T-helper 17 cell (primary cell): ENCODE measurements around the gene NTRK1. TPM values are rescaled to one million over a fixed set of nuclear protein-coding genes. Genes with fewer than 3 reads are reported as not detected.

Experiments
- ATAC-seq: fragments of 150-1000 bp; cut with Tn5 transposase; 2 replicates; pipeline ENCODE4 v1.10.0; 2021; ENCODE audit warnings: mild to moderate bottlenecking, moderate library complexity
- DNase-seq, 3 donors: peaks; one replicate each; pipeline versions ENCODE4 v3.0.0 to v3.0.0-alpha.2; 2020 to 2021
- H3K9me3 ChIP-seq: one replicate; pipeline ENCODE4 v1.7.0; 2013; ENCODE audit warnings: low read length, mild to moderate bottlenecking; ENCODE audit not compliant: control insufficient read depth, poor library complexity, severe bottlenecking
- H3K27ac Mint-ChIP-seq: one replicate; pipeline ENCODE4 v1.8.0; 2022; ENCODE audit warnings: mild to moderate bottlenecking, moderate library complexity, mixed read lengths
- H3K27me3 Mint-ChIP-seq: one replicate; pipeline ENCODE4 v1.8.0; 2022; ENCODE audit warnings: mixed read lengths
- H3K36me3 Mint-ChIP-seq: one replicate; pipeline ENCODE4 v1.8.0; 2022; ENCODE audit warnings: low read depth, mixed read lengths
- H3K4me1 Mint-ChIP-seq: one replicate; pipeline ENCODE4 v1.8.0; 2022; ENCODE audit warnings: mild to moderate bottlenecking, mixed read lengths
- H3K4me3 Mint-ChIP-seq: one replicate; pipeline ENCODE4 v1.8.0; 2022; ENCODE audit warnings: mild to moderate bottlenecking, moderate library complexity, mixed read lengths
- total RNA-seq, 4 donors: library from RNA in 2 of 4; stranded (reverse) in 2 of 4; gene quantifications; one replicate each; pipeline ENCODE4 v1.2.3 and lab custom pipeline; 2022 to 2026

The NTRK1 gene
- total RNA-seq, 2 donors from 2014 or later, result 0.34 to 0.67 TPM

DNA sequence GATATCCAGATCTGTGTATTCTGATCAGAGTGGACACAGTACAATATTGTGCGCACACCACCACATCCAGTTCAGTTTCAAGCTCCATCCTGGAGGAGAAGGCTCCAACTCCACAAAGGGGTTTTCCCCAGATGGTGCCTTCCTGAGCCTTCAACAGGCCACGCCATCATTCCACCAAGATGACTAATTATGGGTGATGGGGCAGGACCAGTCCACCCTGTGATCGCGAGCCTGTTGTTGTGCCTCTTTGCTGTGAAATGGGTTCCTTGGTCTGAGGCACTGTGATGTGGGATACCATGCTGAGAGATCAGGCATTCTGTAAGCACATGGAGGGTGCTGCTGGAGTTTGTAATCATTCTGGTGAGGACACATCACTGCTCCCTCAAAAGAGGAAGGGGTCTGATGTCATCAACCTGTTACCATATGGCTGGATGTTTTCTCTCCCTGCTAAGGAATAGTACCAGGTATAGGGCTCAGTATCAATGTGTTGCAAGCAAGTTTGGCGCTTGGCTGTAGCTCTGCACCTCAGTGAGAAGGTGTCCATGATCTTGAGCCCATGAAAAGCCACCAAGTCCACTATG is 37.4 kb upstream of the NTRK1 start:
- Mint-ChIP-seq H3K4me1 (no peaks in the 10 kb centered on the region), H3K4me3 (no peak overlapping the region), H3K27me3 (peaks cover 2% of the 10 kb centered on the region), H3K36me3 (no peaks in the 10 kb centered on the region), H3K27ac (no peak overlapping the region)
- H3K9me3 ChIP-seq, result no peaks in the 10 kb centered on the region
- DNase-seq (no peak), ATAC-seq (no peak)

DNA sequence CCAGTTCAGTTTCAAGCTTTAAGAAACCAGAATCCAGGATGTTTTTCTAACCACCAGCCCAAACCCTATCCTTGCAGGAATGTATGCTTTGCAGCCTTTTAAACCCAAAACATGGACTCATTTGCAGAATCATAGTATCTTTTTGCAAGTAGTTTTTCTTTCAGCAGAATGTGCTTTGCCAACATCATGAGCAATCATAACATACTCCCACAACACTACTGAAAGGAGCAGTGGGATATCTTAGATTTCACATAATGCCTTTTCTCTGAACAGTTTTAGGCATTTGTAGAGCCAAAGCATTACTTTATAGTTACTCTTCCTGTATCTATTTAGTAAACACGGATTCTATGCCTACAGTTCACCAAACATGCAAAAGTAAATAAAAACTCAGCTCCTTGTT is 34.0 kb upstream of the NTRK1 start:
- H3K4me3 Mint-ChIP-seq, result no peak overlapping the region
- peaks cover 4% of the 10 kb centered on the region for H3K36me3 Mint-ChIP-seq
- DNase-seq (no peak), ATAC-seq (no peak)
- no peaks in the 10 kb centered on the region for H3K9me3 ChIP-seq
- peaks cover 20% of the 10 kb centered on the region for H3K27me3 Mint-ChIP-seq
- peaks cover 3% of the 10 kb centered on the region for H3K4me1 Mint-ChIP-seq
- H3K27ac Mint-ChIP-seq, result no peak overlapping the region

DNA sequence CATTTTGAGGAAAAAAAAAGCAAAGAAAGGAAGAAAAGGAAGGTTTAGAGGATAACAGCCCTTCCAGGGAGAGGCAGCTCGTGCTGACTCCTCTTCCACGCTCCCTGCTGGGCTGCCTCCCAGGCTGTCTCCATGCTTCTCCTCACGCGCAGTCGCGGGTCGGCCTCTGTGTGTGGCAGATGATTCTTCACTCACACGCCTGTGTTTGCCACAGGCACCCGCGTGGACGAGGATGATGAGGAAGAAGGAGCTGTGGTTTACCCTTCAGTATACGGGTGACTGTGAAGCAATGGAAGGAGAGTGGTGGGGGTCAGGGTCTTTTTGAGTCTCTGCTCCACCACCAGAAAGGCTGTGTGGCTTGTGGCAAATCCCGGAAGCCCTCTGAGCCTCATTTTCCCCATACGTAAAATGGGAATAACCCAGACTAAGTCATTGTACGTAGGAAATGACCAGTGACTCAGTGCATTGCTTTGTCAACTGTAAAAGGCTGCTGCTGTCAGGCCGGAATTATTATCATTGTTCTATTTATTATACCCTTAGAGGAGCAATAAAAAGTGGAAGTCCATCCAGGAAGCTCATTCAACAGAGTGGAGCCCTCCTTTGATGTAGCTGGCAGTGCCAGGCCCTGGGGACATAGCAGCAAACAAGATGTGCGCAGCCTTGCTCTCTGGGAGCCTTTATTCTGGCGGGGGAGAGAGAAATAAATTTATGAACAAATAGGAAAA is 32.1 kb upstream of the NTRK1 start:
- ATAC-seq, result no peak
- H3K27ac Mint-ChIP-seq, result peak overlapping the region; percentile 62

DNA sequence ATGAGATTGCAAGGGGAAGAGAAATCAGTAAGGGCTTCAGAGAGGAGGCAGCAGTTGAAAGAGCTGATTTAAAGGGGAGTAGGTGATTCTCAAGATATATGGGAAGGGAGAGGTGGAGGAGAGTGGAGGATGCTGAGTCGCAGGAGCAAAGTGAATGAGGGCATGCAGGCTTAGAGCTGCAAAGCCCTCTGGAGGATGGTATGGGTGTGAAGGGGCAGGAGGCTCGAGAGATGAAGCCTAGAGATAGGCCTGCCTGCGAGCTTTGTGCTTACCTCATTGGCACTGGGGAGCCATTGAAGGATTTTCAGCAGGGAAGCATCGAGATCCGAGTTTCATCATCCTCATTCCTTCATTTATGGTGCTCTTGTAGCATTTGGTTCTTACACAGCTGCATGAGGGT is 28.2 kb upstream of the NTRK1 start:
- Mint-ChIP-seq H3K27me3 (peaks cover 36% of the 10 kb centered on the region), H3K36me3 (peaks cover 11% of the 10 kb centered on the region), H3K4me3 (no peak overlapping the region), H3K4me1 (peaks cover 24% of the 10 kb centered on the region), H3K27ac (no peak overlapping the region)
- no peak for ATAC-seq
- no peak for DNase-seq
- no peaks in the 10 kb centered on the region for H3K9me3 ChIP-seq

More for the DNA sequence above, 32.1 kb upstream of the NTRK1 start:
- Mint-ChIP-seq H3K4me3 (no peak overlapping the region), H3K27me3 (peaks cover 29% of the 10 kb centered on the region), H3K4me1 (peaks cover 7% of the 10 kb centered on the region), H3K36me3 (peaks cover 5% of the 10 kb centered on the region)
- H3K9me3 ChIP-seq, result no peaks in the 10 kb centered on the region
- no peak for DNase-seq

DNA sequence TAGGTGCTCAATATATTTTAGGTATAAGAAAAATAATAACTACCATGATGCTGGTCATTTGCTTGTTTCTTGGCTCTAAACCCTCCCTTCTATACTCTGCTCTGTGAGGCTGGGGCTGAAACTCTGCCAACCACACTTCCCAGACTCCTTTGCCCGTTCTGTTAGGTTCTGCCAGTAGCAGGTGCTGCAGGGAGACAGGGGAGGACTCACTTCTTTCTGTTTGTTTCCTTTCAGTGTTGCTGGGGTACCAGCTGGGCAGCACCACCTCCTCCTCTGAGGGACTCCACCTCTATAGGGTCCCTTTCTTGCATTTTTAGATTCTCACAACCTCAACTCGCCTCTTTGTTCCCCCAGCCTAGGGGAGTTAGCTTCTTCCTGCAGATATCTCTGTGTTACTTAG is 27.1 kb upstream of the NTRK1 start:
- H3K9me3 ChIP-seq, result no peaks in the 10 kb centered on the region
- DNase-seq (no peak), ATAC-seq (peak; percentile 61)
- no peak overlapping the region for H3K4me3 Mint-ChIP-seq
- H3K27ac Mint-ChIP-seq, result peak overlapping the region; percentile 56
- H3K27me3 Mint-ChIP-seq, result peaks cover 32% of the 10 kb centered on the region
- H3K36me3 Mint-ChIP-seq, result peaks cover 11% of the 10 kb centered on the region
- peaks cover 25% of the 10 kb centered on the region for H3K4me1 Mint-ChIP-seq

DNA sequence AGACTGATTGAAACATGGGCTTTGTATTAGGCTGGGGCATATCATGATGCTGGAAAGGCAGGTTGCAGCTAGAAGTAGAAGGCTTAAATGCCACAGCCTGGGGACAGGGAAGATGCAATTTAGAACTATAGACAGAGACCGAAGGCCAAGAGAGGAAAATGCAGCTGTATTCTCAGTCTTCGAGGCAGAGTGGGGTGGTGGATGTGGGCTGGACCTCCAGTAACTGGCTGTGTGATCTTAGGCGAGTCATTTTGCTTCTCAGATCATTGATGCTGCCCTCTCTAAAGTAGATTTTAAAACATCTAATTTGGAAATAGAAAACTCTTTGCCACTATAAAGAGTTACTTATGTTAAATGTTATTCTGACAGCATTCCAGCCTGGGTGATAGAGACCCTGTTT is 26.3 kb upstream of the NTRK1 start:
- no peaks in the 10 kb centered on the region for H3K9me3 ChIP-seq
- no peak for DNase-seq
- H3K27me3 Mint-ChIP-seq, result peaks cover 31% of the 10 kb centered on the region
- H3K27ac Mint-ChIP-seq, result peak overlapping the region; percentile 56
- H3K36me3 Mint-ChIP-seq, result peaks cover 13% of the 10 kb centered on the region
- ATAC-seq, result no peak
- no peak overlapping the region for H3K4me3 Mint-ChIP-seq
- peaks cover 28% of the 10 kb centered on the region for H3K4me1 Mint-ChIP-seq

DNA sequence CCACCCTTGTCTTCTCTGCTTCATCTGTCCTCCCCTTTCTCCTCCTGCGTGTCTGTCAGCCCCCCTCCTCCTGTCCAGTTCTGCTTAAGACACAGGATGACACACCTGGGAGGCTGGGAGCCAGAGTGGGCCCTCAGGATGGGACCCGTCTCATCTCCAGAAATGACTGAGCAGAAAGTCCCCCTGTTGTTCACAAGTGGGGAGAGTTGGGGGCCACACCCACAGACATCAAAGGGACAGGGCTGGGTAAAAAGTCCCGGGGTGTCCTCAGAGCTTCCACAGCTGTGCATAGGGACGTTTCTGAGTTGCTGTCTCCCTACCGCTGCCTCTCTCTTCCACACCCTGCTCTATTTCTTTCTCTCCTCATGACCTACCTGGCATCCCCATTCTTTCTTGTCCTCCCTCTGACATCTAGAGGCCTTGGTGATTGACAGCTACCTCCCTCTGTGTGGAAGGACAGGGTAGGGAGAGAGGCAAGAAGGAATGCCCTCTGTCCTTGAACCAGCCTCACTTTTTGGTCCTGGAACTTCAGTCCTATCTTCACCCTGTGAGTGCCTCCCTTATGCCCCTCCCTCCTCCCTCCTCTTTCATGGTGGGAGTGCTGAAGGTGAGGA is 24.5 kb upstream of the NTRK1 start:
- H3K4me3 Mint-ChIP-seq, result peak overlapping the region; percentile 36
- H3K27me3 Mint-ChIP-seq, result peaks cover 39% of the 10 kb centered on the region
- ATAC-seq (peak; percentile 82), DNase-seq (peak in 1 of 3 donors; percentile 37)
- peak overlapping the region; percentile 94 for H3K27ac Mint-ChIP-seq
- no peaks in the 10 kb centered on the region for H3K9me3 ChIP-seq
- peaks cover 28% of the 10 kb centered on the region for H3K4me1 Mint-ChIP-seq
- H3K36me3 Mint-ChIP-seq, result peaks cover 11% of the 10 kb centered on the region

DNA sequence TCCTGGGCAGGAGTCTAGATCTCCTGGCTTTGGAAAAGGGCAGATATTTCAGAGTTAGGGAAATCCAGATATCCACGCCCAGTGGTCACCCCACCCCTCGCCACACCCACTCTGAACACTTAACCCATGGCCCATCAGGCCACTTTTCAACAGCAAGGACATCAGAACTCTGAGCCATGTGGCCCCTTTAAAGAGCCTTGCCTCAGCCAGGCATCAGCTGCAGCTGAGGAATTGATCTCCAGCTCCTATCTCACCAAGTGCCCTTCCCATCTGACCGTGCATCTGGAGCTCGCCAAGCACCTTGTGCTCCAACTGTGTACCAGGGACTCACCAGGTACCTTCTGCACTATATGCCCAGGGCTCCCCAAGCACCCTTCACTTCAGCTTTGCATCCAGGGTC is 23.8 kb upstream of the NTRK1 start:
- peaks cover 25% of the 10 kb centered on the region for H3K4me1 Mint-ChIP-seq
- peaks cover 39% of the 10 kb centered on the region for H3K27me3 Mint-ChIP-seq
- DNase-seq (no peak), ATAC-seq (no peak)
- H3K36me3 Mint-ChIP-seq, result peaks cover 9% of the 10 kb centered on the region
- no peak overlapping the region for H3K4me3 Mint-ChIP-seq
- peak overlapping the region; percentile 53 for H3K27ac Mint-ChIP-seq
- H3K9me3 ChIP-seq, result no peaks in the 10 kb centered on the region

DNA sequence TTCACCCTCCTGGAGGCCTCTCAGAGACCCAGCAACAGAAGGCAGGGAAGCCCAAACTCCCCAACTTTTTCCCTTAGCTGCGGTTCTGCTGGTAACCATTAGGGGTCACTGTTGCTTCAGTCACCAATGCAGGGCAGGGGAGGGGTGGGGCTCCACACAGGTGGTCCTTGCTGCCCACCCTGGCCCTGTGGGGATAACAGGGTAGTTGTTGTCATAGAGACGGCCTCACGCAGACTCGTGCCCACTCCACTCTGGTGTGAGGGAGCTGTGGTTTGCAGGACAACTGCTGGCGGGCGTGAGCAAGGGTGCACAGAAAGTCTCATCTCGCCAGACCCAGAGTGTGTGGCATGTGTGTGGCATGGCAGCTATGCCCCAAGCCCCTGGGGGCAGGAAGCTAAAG is 21.7 kb upstream of the NTRK1 start:
- H3K4me1 Mint-ChIP-seq, result peaks cover 21% of the 10 kb centered on the region
- H3K9me3 ChIP-seq, result no peaks in the 10 kb centered on the region
- ATAC-seq, result peak; percentile 67
- peak in 1 of 3 donors; percentile 25 for DNase-seq
- H3K27ac Mint-ChIP-seq, result peak overlapping the region; percentile 94
- H3K27me3 Mint-ChIP-seq, result peaks cover 47% of the 10 kb centered on the region
- no peak overlapping the region for H3K4me3 Mint-ChIP-seq
- peaks cover 13% of the 10 kb centered on the region for H3K36me3 Mint-ChIP-seq

DNA sequence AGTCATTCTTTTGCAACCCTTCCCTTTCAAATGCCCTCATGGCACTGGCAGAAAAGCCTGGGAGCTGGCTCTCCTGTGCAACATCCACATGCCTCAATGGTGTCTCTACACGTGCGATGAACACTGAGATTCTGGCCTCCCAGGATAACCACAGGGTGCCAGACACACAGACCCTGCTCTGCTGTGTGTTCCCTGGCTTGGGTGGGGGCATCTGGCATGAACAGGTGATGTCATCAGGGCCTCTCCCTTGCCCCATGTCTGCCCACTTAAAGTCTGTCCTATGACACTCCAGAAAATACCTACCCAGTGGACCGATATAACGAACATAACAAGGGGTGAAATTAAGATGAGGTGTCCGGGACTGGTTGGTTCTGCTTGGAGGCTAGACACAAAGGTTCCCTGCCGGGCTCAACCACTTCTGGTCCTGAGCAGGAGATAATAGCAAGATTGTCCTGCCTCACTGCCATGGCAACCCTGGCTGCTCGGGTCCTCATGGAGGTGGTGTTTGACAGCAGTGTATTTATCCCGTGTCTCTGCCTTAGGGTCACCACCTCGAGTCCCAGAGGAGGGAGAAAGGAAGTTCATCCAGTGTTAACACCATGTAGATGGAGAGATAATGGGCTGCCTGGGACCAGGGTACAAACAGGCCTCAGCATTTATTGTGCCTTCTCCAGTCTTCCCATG is 21.1 kb upstream of the NTRK1 start:
- Mint-ChIP-seq H3K4me3 (no peak overlapping the region), H3K4me1 (peaks cover 21% of the 10 kb centered on the region), H3K27me3 (peaks cover 50% of the 10 kb centered on the region), H3K27ac (no peak overlapping the region), H3K36me3 (peaks cover 11% of the 10 kb centered on the region)
- no peaks in the 10 kb centered on the region for H3K9me3 ChIP-seq
- no peak for DNase-seq
- ATAC-seq, result no peak

DNA sequence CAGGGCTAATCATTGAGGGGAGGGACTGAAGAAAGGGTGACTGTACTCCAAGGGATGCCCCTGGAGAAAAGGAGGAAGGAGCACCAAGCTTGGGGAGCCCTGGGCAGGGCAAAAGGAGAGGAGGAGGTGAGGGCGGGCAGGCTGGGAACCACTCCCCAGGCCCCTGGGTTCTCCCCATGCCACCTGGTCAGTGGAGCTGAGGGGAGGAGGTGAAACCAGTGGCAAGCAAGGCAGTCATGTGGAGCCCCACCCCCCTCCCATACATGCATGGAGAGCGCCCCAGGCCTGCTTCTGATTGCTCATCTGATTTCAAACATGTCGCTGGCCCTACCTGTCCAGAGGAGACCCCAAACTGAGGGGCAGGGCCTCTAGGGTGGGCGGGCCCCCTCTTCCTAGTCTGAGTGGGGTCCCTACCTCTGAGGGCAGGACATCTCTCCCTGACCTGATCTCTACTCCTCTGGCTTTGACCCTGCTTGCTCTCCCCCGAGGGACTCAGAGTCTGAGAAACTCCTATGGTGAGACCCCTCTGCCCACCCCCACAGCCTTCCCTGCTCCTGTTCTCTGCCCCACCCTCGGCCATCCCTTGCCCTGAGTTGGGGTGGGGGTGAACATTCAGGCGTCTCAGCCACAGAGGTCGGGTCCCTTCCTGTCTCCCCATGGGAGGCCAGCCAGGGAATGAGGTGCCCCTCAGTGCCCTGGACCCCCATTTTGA is 20.3 kb upstream of the NTRK1 start:
- H3K9me3 ChIP-seq, result no peaks in the 10 kb centered on the region
- DNase-seq, result no peak
- Mint-ChIP-seq H3K4me3 (no peak overlapping the region), H3K36me3 (peaks cover 11% of the 10 kb centered on the region), H3K27me3 (peaks cover 56% of the 10 kb centered on the region), H3K4me1 (peaks cover 27% of the 10 kb centered on the region), H3K27ac (no peak overlapping the region)
- no peak for ATAC-seq

DNA sequence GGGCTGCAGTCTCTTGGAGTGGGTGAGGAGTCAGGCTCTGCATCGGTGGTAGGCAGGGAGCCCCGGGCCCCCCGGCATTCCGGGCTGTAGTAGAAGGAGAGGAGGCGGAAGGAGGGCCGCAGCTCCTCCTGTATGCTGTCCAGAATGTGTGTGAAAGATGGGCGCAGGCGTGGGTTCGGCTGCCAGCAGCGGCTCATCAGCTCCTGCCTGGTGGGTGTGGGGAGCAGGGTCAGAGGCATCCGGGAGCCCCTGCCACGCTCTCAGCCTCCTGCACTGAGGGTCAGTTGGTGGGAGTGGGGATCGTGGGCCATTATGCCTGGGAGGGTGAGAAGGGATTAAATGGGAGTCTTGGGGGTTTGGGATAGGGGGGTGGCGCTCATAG is 19.8 kb upstream of the NTRK1 start:
- Mint-ChIP-seq H3K4me1 (peaks cover 24% of the 10 kb centered on the region), H3K27me3 (peaks cover 56% of the 10 kb centered on the region), H3K4me3 (no peak overlapping the region), H3K27ac (no peak overlapping the region), H3K36me3 (peaks cover 9% of the 10 kb centered on the region)
- H3K9me3 ChIP-seq, result no peaks in the 10 kb centered on the region
- no peak for ATAC-seq
- no peak for DNase-seq
